ENCODE data around the gene RMI2. TPM values are rescaled to one million over a fixed set of nuclear protein-coding genes. Genes with fewer than 3 reads are reported as not detected.

RMI2 gene
- total and polyA plus RNA-seq, 4 donors, result 0.28 to 8.5 (median 0.83) TPM

DNA sequence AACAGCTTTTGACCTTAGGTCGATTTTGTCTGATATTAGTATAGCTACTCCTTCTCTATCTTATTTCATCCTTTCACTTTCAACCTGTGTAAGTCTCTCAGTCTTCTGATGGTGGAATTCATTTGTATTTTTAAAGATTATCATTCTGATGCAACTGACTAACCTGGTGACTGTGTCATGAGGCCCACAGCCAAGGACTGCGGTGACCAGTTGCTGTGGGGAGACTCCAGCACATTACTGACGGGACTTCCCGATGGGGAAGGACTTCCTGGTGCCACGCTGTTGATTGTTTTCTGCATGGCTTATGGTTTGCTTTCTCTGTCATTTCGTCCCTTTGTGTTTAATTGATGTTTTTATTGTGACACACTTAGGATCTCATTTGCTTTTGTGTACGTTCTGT lies 34.2 kb downstream of the RMI2 start (continued):
- TF ChIP-seq JUND (IDR thresholded peaks at IDR 0.05), result no peak
- no peak for TF ChIP-seq NR2F2 (IDR thresholded peaks at IDR 0.05)
- TF ChIP-seq, protein P1, sequence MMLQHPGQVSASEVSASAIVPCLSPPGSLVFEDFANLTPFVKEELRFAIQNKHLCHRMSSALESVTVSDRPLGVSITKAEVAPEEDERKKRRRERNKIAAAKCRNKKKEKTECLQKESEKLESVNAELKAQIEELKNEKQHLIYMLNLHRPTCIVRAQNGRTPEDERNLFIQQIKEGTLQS (IDR thresholded peaks at IDR 0.05), result no peak

DNA sequence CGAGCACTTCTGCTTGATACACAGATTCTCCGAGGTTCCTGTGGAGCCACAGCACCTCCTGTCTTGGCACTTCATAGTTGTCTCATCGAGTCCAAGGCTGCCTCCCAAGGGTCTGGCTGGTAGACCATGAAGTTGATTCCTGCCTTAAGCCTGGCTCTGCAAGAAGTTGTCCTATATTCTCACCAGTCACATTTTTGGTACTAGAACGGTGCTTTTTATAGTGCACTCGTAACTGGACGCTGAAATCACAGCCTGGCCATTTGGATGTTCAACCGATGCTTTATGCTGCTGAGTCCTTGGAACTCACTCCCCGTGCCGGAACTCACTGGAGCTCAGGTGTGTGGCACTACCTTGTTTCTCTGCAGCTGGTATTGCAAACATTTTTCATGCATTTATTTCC lies 35.6 kb downstream of the RMI2 start:
- Histone ChIP-seq H3K36me3 (ENCODE audit: control insufficient read depth in 4 of 4, insufficient read depth in 3 of 4, low read depth in 1 of 4, low read length in 3 of 4) (no peaks in the 10 kb centered on the region), H3K4me1 (ENCODE audit: control insufficient read depth in 4 of 4, insufficient read depth in 4 of 4, low read length in 3 of 4) (no peaks in the 10 kb centered on the region), H3K27ac (ENCODE audit: low read depth in 1 of 2, low read length in 2 of 2) (no peak overlapping the region), H3K9ac (ENCODE audit: low read depth in 1 of 2, low read length in 2 of 2) (no peak overlapping the region), H3K9me3 (ENCODE audit: control insufficient read depth in 4 of 4, low read length in 3 of 4) (no peaks in the 10 kb centered on the region), H3K27me3 (ENCODE audit: control insufficient read depth in 4 of 4, insufficient read depth in 4 of 4, low read length in 3 of 4) (no peaks in the 10 kb centered on the region), H3K4me3 (ENCODE audit: low read depth in 1 of 3, low read length in 3 of 3) (no peak overlapping the region)
- DNase-seq (ENCODE audit: low spot score), result no peak
- TF ChIP-seq HNF4G (IDR thresholded peaks at IDR 0.05) (no peak), HNF4A (conservative IDR thresholded peaks at IDR 0.05) (no peak), JUND (IDR thresholded peaks at IDR 0.05) (no peak)
- 95% methylated on average over 9 of the region's 9 CpGs for WGBS

DNA sequence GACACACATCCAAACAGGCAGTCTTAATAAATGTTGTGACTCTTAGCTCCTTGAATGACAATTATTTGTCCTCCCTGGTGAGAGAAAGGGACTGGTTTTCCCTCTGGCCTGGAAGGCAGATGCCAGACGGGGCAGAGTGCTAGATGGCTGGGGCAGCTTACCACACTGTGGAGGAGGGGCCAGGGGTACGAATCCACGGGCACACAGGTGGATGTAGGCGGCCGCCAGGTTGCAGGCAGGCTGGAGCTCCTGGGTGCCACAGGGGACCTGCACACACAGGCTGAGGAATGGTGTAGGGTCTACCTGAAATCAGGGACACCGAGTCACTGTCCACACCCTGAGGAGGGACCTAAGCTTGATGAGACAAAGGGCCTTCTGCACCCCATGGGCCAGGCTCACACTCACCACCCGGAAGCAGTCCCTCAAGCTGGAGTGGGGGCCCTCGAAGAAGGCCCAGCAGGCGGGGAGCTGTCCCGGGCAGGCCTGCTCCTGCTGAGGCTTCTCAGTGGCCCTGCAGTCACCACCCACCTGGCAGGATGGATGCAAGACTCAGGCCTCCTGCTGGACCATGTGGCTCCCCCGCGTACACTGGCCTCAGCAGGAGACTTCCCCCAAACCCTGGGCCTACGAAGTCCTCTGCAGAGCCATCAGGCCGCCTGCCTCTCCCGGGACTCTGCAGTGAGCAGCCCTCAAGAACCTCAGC lies 38.4 kb downstream of the RMI2 start:
- Histone ChIP-seq H3K27ac (ENCODE audit: low read depth in 1 of 2, low read length in 2 of 2) (no peak overlapping the region), H3K4me3 (ENCODE audit: low read depth in 1 of 3, low read length in 3 of 3) (no peak overlapping the region), H3K36me3 (ENCODE audit: control insufficient read depth in 4 of 4, insufficient read depth in 3 of 4, low read depth in 1 of 4, low read length in 3 of 4) (no peaks in the 10 kb centered on the region), H3K9ac (ENCODE audit: low read depth in 1 of 2, low read length in 2 of 2) (no peak overlapping the region), H3K4me1 (ENCODE audit: control insufficient read depth in 4 of 4, insufficient read depth in 4 of 4, low read length in 3 of 4) (no peaks in the 10 kb centered on the region), H3K27me3 (ENCODE audit: control insufficient read depth in 4 of 4, insufficient read depth in 4 of 4, low read length in 3 of 4) (no peaks in the 10 kb centered on the region), H3K9me3 (ENCODE audit: control insufficient read depth in 4 of 4, low read length in 3 of 4) (no peaks in the 10 kb centered on the region)
- DNase-seq (ENCODE audit: low spot score), result peak; percentile 26
- no peak for TF ChIP-seq JUND (IDR thresholded peaks at IDR 0.05)
- TF ChIP-seq, protein P1 (IDR thresholded peaks at IDR 0.05), result no peak
- no peak for TF ChIP-seq NR2F2 (IDR thresholded peaks at IDR 0.05)
- WGBS, result 95% methylated on average over 15 of the region's 15 CpGs

DNA sequence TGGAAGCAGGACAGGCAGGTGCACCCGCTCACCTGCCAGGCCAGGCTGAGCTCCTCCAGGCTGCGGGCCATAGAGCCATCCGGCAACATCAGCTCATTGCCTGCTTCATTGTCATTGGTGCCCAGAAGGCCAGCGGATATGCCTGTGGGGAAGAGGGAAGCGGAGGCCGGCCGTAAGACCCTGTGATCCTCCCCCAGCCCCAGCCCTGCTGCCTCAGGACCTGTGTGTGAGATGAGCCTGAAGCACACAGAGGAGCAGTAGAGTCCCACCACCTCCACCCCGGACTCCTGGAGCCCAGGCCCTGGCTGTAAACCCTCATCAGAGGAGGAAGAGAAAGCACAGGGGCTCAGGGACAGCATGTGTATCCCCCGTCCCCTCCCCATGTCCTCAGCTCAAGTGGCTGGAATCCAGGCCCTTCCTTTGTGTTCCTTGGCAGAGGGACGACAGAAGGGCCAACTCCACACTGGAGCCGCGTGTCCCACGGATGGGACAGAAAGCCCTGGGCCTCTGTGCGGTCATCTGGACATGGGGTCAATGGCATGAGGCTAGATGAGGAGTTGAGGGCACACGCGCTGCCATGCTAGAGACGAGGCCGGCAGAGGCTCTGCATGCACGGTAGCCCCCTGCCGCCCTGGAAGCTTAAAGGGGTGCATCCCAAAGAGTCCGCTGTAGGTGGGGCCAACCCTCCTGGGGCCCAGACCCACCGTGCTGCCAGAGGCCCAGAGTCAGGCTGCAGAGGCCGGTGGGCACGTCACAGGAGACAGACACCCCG lies 39.1 kb downstream of the RMI2 start:
- no peaks in the 10 kb centered on the region for H3K27me3 ChIP-seq (ENCODE audit: control insufficient read depth in 4 of 4, insufficient read depth in 4 of 4, low read length in 3 of 4)
- no peaks in the 10 kb centered on the region for H3K4me1 ChIP-seq (ENCODE audit: control insufficient read depth in 4 of 4, insufficient read depth in 4 of 4, low read length in 3 of 4)
- WGBS, result 92% methylated on average over 25 of the region's 25 CpGs
- no peak overlapping the region for H3K27ac ChIP-seq (ENCODE audit: low read depth in 1 of 2, low read length in 2 of 2)
- H3K9ac ChIP-seq (ENCODE audit: low read depth in 1 of 2, low read length in 2 of 2), result no peak overlapping the region
- H3K9me3 ChIP-seq (ENCODE audit: control insufficient read depth in 4 of 4, low read length in 3 of 4), result no peaks in the 10 kb centered on the region
- no peaks in the 10 kb centered on the region for H3K36me3 ChIP-seq (ENCODE audit: control insufficient read depth in 4 of 4, insufficient read depth in 3 of 4, low read depth in 1 of 4, low read length in 3 of 4)
- H3K4me3 ChIP-seq (ENCODE audit: low read depth in 1 of 3, low read length in 3 of 3), result no peak overlapping the region
- peak; percentile 26 for DNase-seq (ENCODE audit: low spot score)
- TF ChIP-seq FOXA2 (IDR thresholded peaks at IDR 0.05) (no peak), JUND (IDR thresholded peaks at IDR 0.05) (no peak), NR2F2 (IDR thresholded peaks at IDR 0.05) (no peak), EGR1 (IDR thresholded peaks at IDR 0.05; ENCODE audit: low read depth in 2 of 2) (no peak), TAF1 (conservative IDR thresholded peaks at IDR 0.05) (no peak), RXRA (IDR thresholded peaks at IDR 0.05) (no peak), RAD21 (IDR thresholded peaks at IDR 0.05) (no peak), HNF4G (IDR thresholded peaks at IDR 0.05) (no peak), GABPA (IDR thresholded peaks at IDR 0.05 in 1 of 2, conservative IDR thresholded peaks at IDR 0.05 in 1 of 2) (no peak), YY1 (IDR thresholded peaks at IDR 0.05) (no peak)
- TF ChIP-seq, protein P2, sequence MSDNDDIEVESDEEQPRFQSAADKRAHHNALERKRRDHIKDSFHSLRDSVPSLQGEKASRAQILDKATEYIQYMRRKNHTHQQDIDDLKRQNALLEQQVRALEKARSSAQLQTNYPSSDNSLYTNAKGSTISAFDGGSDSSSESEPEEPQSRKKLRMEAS (IDR thresholded peaks at IDR 0.05), result no peak
- TF ChIP-seq, protein P3, sequence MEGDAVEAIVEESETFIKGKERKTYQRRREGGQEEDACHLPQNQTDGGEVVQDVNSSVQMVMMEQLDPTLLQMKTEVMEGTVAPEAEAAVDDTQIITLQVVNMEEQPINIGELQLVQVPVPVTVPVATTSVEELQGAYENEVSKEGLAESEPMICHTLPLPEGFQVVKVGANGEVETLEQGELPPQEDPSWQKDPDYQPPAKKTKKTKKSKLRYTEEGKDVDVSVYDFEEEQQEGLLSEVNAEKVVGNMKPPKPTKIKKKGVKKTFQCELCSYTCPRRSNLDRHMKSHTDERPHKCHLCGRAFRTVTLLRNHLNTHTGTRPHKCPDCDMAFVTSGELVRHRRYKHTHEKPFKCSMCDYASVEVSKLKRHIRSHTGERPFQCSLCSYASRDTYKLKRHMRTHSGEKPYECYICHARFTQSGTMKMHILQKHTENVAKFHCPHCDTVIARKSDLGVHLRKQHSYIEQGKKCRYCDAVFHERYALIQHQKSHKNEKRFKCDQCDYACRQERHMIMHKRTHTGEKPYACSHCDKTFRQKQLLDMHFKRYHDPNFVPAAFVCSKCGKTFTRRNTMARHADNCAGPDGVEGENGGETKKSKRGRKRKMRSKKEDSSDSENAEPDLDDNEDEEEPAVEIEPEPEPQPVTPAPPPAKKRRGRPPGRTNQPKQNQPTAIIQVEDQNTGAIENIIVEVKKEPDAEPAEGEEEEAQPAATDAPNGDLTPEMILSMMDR (IDR thresholded peaks at IDR 0.05; ENCODE audit: low read depth, low read length, missing input control), result no peak
- TF ChIP-seq, protein P4, sequence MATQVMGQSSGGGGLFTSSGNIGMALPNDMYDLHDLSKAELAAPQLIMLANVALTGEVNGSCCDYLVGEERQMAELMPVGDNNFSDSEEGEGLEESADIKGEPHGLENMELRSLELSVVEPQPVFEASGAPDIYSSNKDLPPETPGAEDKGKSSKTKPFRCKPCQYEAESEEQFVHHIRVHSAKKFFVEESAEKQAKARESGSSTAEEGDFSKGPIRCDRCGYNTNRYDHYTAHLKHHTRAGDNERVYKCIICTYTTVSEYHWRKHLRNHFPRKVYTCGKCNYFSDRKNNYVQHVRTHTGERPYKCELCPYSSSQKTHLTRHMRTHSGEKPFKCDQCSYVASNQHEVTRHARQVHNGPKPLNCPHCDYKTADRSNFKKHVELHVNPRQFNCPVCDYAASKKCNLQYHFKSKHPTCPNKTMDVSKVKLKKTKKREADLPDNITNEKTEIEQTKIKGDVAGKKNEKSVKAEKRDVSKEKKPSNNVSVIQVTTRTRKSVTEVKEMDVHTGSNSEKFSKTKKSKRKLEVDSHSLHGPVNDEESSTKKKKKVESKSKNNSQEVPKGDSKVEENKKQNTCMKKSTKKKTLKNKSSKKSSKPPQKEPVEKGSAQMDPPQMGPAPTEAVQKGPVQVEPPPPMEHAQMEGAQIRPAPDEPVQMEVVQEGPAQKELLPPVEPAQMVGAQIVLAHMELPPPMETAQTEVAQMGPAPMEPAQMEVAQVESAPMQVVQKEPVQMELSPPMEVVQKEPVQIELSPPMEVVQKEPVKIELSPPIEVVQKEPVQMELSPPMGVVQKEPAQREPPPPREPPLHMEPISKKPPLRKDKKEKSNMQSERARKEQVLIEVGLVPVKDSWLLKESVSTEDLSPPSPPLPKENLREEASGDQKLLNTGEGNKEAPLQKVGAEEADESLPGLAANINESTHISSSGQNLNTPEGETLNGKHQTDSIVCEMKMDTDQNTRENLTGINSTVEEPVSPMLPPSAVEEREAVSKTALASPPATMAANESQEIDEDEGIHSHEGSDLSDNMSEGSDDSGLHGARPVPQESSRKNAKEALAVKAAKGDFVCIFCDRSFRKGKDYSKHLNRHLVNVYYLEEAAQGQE (IDR thresholded peaks at IDR 0.05), result no peak
- TF ChIP-seq, protein P5, sequence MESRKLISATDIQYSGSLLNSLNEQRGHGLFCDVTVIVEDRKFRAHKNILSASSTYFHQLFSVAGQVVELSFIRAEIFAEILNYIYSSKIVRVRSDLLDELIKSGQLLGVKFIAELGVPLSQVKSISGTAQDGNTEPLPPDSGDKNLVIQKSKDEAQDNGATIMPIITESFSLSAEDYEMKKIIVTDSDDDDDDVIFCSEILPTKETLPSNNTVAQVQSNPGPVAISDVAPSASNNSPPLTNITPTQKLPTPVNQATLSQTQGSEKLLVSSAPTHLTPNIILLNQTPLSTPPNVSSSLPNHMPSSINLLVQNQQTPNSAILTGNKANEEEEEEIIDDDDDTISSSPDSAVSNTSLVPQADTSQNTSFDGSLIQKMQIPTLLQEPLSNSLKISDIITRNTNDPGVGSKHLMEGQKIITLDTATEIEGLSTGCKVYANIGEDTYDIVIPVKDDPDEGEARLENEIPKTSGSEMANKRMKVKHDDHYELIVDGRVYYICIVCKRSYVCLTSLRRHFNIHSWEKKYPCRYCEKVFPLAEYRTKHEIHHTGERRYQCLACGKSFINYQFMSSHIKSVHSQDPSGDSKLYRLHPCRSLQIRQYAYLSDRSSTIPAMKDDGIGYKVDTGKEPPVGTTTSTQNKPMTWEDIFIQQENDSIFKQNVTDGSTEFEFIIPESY (IDR thresholded peaks at IDR 0.05), result no peak

Measured in liver (tissue), 9 donors.